ENCODE measurements around the gene GLIS1.

Gene GLIS1

DNA sequence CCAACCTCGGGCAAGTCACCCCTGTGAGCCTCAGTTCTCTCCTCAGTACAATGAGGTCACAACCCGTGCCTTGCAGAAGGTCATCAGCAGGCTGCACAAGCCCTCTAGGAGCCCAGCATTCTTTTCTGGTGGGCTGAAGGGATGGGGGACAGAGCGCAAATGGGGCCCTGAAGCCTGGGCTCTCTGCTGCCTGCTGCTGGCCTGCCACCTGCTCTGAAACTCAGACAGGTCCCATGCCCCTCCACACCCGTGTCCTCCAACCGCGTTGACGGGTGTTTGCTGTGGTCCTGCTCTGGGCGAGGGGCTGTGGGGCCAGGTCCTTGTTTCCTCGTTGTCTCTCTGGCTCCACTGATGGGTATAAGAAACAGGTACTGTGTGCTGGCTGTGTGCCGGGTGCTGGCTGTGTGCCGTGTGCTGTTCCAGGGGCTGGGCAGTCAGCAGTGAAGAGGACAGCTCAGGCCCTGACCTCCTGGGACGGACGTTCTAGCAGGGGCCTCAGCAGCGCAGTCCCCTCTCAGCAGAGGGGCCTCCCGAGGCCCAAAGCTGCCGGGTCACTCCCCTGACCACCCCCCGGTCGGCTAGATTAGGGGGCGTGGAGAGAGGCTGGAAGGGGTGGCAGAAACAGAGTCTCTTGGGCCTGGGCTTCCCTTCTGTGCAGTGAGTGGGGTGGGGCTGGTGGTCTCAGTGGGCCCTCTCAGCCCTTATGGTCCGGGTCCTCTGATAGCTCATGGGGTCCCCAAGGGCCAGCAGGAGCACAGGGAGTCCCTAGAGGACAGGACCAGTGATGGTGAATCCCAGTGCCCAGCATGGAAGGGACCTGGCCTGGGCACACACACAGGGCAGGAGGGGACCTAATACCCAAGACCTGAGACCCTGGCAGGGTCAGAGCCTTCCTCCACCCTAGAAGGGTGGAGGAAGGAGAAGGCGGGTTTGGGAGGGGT is 237.6 kb downstream of the GLIS1 start:
- no peak for DNase-seq

DNA sequence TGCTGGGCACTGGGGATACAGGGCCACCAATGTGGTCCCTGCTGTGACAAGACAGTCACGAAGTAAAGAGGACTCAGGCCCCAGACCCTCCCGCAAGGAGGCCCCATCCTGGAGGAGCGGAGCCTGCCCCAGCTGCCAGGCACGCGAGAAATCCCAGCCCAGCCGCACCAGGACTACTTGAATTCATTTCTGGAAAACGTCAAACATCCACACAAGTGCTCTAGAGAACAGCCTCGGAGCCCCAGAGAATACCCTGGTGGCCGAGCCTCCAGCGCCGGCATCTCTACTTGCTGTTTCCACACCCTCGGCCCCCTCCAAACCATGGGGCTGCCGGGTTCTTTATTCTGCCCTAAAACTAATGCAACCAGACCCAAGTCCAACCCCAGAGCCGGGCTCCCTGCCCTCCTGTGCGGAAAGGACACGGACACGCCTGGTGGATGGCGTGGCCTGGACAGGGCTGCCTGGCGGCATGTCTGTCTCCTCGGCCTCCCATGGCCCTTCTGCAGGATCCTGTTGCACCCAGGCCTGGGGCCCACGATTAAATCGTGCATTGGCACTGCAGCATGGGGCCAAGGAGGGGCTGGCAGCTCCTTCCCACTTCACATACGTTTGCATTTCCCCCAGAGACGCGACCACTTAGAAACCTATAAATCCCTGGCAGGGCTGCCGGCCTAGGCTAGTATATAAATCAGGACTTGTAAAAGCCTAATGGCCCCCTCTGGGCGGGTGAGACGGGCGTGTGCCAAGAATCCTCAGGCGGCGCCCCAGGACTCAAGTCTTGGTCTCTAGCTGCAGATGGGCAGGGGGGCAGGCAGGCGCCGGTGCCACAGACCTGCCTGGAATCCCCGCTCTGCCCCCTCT is 238.5 kb downstream of the GLIS1 start:
- no peak for DNase-seq

DNA sequence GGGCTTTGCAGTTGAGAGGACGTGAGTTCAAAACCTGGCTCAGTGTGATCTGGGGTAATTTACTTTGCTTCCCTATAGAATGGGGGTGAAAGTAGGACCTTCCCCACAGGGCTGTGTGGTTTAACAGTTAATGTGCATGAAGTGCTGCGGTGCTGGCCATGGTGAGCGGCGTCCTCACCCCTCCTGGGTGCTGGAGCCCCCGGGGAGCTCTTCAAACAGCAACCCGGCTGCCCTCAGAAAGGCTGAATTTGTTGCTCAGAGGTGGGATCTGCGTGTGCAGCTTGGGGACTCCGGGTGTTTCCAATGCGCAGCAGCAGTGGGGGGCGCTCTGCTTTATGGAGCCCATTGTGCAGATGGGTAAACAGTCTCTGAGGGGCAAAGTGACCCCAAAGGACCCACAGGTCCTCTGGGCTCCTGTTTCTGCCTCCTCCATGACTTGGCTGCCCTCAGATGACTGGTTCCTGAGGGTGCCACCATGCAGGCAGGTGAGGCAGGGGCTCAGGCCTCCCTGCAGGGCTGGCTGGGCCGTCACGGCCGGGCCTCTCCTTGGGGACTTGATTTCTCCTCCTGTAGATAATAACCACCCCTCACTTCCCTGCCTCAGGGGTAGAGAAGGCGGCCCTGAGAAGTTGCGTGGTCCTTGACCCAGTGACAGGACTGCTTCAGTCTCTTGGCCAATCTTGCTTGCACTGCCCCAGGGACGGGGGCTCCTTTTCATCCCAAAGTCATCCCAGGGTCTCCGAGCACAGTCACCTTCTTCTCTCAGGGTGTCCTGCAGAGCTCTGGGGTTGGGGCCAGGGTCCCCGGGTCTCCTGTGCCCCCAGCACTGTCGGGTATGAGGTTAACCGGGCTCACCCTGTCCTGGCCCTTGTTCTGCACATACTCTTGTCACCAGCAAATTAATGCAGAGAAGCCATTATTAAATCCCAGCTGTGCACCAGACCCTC is 239.4 kb downstream of the GLIS1 start:
- DNase-seq = no peak

DNA sequence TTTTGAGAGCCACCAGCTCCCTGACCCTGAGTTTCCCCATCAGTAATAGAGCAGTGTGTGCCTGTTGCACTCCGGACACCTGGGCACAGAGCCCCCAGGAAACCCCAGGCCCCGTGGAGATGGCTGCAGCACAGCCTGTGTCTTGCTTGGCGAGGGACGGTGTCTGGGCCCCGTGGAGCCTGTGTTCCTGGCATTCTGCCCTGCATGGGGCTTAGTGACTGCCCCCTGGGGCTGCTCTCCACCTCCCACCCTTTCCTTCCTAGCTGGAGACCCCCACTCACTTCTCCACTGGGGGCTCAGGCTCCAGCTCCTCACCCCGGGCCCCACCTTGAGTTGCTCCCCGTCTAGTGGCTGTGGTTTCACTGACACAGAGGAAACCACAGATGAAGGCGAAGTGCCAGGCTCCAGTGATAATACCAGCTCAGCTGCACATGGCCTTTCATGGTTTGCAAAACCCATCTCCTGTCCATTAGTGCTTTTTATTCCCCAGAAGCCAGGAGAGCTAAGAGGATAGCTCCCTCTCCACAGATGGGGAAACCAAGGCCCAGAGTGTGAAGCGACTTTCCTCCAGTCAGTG is 240.3 kb downstream of the GLIS1 start:
- DNase-seq = no peak

DNA sequence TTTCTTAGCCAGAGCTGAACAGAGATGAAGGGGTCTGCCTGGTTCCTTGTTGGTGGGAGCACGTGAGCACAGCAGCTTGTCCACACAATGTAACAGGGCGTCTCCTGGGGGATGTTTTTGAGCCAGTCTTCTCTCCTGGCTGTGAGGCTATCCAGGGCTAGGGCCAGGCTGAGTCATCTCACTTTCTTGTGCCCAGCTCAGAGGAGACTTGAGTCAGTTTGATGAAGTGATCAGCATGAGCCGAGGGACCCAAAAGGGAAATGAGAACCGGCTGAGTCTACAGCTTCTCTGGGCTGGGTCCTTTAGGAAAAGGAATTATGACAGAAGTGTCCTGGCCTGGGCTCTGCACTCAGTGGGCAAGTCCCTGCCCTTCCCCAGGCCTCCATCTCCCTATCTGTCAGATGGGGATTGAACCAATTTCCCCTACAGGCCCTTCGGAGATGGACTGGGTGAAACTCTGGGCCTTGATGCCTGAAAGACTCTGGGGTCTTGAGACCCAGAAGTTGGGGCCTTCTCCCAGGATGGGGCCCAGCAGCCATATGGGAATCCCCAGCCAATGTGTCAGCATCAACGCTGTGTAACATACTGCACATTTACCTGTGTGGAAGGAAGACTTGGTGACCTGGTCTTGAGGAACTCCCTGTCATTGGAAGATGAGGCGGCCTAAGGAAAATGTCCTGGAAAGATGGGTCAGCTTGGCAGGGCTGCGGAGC is 243.2 kb downstream of the GLIS1 start:
- DNase-seq = no peak

DNA sequence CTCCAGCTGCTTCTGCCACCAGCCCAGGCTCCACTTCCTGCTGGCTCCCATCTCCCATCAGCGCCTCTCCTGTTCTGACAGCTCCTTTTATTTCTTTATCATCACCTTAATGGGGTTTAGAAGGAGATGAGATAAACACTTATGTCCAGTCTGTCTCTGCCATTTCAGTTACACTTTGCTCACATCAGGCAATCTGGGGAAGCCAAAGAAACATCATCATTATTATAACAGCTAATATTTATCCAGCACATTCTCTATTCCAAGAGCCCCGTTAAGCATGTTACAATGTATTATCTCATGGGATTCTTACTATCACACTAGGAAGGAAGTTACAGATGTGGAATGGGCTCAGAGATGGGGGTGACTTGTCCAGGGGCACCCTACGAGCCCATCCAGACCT is 248.6 kb downstream of the GLIS1 start:
- DNase-seq = no peak

DNA sequence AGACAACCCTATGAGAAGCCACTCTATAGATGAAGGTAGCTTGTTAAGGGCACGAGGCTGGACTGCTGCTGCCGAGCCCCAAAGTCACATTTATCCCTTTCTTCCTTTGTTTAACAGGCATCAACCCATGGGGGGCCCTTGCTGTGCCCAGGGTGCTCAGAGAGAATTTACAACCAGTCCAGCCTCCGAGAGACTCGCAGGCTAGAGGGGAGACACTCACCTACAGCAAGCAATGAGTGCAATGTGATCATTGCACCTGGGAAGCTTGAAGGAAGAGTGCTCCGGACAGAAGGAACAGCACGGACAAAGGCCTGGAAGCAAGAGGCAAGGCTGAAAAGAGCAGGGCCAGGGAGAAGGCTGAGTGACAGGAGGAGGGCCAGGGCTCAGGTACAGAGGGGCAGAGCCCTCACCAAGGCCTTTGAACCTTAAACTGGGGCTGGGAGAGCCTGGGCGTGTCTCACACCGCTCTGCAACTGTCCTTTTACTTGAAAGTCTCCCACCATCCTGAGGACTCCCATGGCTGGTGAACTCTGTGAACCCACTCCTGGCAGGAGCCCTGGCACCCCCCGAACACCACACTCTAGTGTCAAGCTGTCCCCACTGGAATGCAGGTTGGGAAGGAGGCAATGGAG is 252.5 kb downstream of the GLIS1 start:
- no peak for DNase-seq

DNA sequence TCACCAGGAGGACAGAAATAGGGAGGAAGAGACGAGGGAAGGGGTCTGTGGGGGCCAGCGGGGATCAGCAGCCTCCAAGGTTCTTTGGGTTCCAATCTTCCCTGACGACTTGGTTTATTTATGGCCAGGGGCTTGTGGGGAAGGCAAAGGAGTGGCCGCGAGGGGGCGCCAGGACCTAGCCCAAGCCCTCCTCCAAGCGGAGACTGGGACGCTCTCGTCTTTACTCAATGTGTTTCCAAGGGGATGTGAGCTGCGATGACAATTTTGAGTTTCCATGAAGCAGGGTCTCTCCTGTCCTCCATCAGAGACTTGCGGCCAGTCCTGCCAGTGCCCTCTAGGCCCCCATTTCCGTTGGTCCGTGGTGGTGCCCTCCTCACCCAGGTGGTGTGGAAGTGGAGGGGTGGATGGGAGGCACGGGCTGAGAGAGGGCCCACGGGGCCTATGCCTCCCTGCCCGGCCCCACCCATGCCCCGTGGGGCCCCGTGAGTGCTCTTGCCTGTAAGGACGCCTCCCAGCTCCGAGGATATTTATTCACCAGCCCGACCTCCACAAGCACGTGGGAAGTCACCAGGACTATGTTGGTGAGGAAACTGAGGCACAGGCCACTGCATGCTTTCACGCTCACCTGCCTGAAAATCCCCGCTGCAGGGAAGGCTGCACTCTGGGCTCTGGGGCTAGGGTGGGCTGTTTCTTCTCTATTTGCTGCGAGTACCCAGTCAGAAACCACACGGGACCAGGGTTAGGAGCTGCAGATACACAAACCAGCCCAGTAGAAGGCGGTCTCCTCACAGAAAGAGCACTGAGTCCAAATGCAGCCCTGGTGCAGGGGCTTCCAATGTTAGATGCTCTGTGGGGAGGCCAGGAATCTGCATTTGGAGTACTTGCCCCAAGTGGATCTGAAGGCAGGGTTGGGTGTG is 253.2 kb downstream of the GLIS1 start:
- DNase-seq = peak; percentile 88

DNA sequence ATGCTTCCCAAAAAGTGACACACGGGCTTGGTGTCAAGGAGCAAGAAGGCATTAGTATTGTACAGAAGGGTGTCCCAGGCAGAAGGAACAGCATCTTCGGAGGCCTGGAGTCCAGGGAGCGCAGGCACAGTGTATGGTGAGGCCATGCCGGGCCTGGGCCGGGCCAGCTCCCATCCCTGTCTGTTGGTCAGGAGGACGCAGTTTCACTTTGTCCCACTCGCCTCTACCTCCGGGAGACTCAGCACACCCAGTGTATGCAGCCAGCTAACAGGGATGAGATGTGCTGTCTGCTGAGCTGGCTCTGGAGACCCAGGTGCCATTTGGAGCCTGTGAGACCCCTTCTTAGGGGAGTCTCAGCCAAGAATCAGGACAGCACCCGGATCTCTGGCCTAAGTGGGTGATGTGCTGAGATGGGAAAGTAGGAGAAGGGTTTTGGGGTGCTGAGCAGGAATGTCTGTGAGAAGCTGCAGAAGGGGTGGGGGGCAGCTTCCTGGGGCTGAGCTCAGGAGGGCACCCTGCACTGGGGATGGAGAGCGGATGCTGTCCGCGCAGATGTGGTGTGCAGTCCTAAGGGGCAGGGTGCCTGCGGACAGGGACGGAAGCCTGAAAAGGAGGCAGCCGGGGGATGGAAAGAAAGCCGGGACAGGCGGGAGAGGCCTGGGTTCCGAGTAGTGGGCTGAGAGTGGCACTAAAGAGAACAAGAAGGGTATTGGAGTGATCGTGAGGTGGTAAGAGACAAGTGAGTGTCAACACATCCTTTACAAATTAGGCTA is 254.1 kb downstream of the GLIS1 start:
- no peak for DNase-seq

DNA sequence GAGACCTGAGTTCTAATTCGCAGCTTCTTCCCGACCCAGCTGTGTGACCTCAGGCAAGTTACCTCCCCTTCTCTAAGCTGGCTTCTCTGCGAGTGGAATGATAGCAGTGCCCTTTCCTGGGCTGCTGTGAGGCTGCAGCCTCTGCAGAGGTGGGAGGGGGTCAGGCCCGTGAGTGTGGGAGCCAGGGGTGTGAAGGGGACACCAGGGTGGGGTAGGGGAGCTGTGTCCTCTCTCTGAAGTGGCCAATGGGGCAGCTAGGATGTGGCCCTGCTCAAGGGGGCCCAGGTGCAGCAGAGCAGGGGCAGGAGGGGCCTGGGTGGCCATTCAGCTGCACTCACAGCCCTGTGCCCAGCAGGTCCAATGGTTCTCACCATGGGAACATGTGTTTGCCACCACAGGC is 255.3 kb downstream of the GLIS1 start:
- DNase-seq = no peak

DNA sequence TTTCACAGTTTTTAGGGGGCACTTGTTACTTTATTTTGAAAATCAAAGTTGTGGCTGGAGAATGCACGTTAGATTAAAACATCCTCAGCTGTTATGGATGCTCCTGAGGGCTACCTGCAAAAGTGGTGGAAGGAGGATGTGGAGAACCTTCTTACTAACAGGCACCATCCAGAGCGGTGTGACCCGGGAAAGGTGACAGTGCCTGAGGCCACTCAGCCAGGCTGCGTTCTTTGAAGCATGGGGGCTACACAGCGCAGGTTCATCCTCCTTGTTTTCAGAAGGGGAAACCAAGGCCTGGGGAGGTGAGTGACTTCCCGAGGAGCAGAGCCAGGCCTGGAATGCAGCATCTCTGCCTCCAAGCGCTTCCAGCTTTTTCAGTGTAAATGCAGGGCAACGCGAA is 255.8 kb downstream of the GLIS1 start:
- DNase-seq = no peak

DNA sequence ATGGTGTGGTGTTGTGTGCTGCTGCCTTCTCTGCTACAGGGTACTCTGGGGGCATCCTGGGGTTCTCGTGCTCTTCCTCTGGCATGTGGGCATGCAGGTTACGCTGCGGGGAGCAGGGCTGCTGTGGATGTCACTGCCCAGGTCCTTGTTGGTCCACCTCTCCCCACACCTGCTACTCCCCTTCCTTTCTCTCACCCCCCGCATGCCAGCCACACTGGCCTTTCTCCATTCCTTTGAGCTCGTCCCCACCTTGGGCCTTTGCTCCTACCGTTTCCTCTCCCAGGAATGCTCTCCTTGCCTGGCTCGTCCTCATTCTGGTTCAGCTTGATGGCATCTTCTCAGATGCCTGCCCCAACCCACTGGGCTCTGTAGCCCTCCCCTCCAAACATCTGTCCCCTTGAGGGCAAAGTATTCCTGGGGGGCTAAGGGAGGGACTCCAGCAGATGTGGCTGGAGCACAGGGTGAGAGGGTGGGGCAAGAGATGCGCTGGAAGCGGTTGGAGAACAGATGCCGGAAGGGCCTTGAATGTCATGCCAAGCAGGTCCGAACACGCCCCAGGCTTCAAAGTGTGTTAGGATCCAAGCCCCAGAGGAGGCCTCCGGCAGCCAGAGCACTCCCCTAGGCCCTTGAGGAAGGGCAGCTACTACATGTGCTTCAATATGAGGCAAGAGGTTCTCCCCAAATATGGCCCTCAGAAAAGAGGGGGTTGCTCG is 256.4 kb downstream of the GLIS1 start:
- DNase-seq = peak; percentile 81

DNA sequence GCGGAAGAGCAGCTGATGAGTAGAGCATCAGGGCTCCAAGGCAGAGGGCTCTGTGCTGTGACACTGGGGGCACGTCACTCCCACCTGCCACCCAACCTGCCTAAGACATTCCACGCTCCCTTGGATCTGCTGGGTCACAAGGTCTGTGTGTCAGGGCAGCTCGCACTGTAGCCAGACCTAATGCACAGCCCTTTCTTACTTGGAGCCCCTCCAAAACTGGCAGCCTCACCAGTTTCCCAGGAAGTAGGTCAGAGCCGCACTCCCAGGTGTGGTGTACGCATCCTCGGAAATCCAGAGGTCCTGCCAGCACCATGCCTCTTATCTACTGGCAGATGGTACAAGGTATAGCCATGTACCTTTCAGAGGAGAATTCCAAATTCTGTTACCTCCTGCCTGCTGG is 257.5 kb downstream of the GLIS1 start:
- no peak for DNase-seq

DNA sequence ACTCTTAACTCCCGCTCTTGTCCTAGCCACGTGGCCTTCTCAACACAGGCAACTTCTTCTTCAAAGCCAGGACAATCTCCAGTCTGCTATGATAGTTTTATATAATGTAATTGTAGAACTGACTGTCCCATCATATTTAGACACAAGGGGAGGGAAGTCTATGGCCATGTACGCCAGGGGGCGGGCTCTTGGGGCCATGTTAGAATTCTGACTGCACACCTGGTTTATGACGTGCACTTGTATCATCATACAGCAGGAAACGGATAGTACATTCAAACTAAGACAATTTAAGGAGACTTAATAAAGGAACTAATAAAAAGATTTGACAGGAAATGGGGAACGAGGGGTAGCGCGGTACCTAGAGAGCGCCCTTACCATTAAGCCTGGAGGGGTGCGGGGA is 258.3 kb downstream of the GLIS1 start:
- DNase-seq = no peak

DNA sequence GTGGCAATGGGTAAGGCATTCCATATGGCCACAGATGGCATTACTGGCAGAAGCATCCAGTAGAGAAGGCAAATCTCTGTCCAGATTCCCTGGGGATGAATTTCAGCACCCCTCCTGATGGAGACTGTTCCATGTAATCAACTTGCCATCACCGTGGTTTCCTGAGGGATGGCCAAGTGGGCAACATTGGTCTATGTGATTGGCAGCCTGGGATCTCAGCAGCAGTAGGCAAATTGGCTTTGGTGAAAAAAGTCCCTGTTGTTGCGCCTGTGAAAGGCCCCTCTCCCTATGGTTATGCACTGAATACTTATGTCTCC is 260.5 kb downstream of the GLIS1 start:
- DNase-seq = peak; percentile 50

DNA sequence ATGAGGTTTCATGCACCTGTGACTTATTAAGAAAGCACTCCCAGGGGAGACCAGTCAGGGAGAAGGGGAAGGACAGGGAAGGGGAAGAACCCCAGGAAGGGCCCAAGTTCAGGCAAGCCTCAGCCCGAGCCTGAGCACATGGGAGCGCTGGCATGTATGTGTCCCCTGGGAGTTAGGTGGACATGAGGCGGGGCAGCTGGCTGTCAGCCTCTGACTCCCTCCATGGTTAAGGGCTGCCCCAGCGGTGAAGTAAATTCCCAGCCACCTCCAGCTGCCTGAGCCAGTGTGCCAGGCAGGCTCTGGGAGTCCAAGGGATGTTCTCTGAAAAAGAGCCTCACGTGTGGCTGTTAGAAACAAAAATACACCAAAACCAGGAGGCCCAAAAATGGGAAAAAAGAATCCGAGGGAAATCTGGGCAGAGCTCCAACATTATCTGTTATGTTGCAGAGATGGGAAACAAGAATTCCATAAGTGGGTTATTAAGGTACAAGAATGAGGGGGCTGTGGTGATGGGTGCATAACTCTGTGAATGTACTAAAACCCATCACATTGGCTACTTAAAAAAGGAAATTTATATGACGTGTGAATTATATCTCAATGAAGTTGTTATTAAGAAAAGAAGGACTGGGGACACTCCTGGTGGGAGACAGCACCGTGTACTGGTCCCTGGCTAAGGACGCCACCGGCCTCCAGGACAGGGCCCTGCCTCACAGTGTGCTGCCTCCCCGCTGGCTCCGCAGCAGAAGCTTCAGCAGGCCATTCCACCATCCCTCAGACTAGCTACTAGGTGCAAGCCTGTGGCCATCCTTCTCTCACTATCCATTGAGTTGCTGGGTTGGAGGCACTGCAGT is 261.1 kb downstream of the GLIS1 start:
- peak; percentile 64 for DNase-seq

DNA sequence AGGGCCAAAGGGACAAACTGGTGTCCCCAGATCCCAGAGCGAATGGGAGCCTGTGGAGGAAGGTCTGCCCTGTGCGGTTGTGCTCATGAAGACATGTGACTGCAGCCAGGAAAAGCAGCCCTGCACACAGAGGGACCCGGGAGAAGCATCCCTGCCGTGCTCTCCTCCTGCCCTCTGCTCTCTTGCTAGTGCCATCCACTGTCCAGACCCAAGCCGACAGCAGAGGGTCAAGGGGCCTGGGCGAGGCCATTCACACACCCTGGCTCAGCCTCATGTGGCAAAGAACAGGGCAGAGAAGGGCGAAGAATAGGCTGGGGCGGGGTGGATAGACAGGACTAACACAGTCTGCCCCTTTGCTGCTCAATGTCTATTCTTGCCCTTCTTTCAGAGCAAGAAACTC is 262.4 kb downstream of the GLIS1 start:
- DNase-seq = no peak

DNA sequence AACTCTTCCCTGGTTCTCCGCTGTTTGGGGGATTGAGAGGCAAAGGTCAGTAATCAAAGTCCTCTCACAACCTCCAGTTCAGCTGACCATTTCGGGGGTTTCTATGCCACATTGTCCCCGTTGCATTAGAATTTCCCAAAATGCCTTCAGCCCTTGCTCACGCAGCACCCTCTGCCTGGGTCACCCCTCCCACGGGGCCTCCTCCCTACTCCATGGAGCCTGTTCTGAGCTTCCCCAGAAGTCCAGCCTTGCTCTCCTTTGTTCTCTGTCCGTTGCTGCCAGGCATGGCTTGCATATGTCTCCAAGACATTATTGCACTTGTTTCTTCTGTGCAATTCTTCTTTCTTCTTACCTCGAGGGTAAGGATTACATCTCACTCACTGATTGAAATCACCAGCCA is 263.3 kb downstream of the GLIS1 start:
- DNase-seq = no peak

All from NCI-H2171 (cell line).